Measurements from ENCODE around the gene TLE2. TPM values are rescaled to one million over a fixed set of nuclear protein-coding genes. Genes with fewer than 3 reads are reported as not detected.

Gene TLE2
- total RNA-seq, 1 experiment from 2014 or later: 3.0 TPM

DNA sequence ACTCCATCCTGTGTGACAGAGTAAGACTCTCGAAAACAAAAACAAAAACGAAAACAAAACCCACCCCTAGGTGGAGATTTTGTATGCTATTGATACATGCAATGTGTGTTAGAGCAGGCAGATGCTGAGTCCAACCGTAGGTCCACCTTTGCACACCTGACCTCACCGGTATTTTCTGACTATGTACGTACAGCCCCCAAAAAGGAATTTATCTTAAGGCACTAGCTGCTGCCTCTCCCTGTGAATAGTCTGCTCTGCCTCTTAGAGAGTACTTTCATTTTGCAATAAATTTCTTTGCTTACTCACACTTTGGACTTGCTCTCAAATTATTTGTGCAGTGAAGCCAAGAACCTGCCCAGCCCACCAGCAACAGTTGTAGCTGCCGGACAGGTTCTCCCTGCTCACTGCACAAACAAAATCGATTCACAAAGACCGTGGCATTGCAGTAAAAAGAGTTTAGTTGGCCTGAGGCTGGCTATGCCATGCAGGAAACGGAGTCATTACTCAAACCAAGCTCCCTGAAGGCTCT, 76.1 kb downstream of the TLE2 start:
- Mint-ChIP-seq H3K9me3 (ENCODE audit: unreplicated experiment) (no peaks in the 10 kb centered on the region), H3K4me1 (ENCODE audit: insufficient read depth, unreplicated experiment) (peaks cover 9% of the 10 kb centered on the region), H3K27me3 (ENCODE audit: insufficient read depth, unreplicated experiment) (no peaks in the 10 kb centered on the region), H3K27ac (ENCODE audit: low read depth, unreplicated experiment) (no peak overlapping the region), H3K36me3 (ENCODE audit: insufficient read depth, unreplicated experiment) (no peaks in the 10 kb centered on the region), H3K4me3 (ENCODE audit: unreplicated experiment) (peak overlapping the region; percentile 73)
- ChIA-PET POLR2A (interaction anchor here (0.5 to 4.4 kb wide), 11 partner anchors 8 to 548 kb away, joined by 3 to 38 read pairs (median 3); partner anchors contain the start of genes ZNF57 and ZNF77), CTCF (interaction anchor here (0.6 to 4.2 kb wide), 9 partner anchors 10 to 211 kb away, joined by 3 to 41 read pairs (median 4); no protein-coding TSS in a partner anchor)
- DNase-seq (ENCODE audit: unreplicated experiment): peak; percentile 38
- intact Hi-C loops (cut with micrococcal nuclease): loop anchor here (5.0 to 10.0 kb wide), 3 partner anchors 122 to 301 kb away; no protein-coding TSS in a partner anchor
- BruUV-seq (replicated peaks): no TSS peak
- TF ChIP-seq, protein P1, sequence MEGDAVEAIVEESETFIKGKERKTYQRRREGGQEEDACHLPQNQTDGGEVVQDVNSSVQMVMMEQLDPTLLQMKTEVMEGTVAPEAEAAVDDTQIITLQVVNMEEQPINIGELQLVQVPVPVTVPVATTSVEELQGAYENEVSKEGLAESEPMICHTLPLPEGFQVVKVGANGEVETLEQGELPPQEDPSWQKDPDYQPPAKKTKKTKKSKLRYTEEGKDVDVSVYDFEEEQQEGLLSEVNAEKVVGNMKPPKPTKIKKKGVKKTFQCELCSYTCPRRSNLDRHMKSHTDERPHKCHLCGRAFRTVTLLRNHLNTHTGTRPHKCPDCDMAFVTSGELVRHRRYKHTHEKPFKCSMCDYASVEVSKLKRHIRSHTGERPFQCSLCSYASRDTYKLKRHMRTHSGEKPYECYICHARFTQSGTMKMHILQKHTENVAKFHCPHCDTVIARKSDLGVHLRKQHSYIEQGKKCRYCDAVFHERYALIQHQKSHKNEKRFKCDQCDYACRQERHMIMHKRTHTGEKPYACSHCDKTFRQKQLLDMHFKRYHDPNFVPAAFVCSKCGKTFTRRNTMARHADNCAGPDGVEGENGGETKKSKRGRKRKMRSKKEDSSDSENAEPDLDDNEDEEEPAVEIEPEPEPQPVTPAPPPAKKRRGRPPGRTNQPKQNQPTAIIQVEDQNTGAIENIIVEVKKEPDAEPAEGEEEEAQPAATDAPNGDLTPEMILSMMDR (IDR thresholded peaks at IDR 0.05; ENCODE audit: unreplicated experiment): peak; percentile 17

DNA sequence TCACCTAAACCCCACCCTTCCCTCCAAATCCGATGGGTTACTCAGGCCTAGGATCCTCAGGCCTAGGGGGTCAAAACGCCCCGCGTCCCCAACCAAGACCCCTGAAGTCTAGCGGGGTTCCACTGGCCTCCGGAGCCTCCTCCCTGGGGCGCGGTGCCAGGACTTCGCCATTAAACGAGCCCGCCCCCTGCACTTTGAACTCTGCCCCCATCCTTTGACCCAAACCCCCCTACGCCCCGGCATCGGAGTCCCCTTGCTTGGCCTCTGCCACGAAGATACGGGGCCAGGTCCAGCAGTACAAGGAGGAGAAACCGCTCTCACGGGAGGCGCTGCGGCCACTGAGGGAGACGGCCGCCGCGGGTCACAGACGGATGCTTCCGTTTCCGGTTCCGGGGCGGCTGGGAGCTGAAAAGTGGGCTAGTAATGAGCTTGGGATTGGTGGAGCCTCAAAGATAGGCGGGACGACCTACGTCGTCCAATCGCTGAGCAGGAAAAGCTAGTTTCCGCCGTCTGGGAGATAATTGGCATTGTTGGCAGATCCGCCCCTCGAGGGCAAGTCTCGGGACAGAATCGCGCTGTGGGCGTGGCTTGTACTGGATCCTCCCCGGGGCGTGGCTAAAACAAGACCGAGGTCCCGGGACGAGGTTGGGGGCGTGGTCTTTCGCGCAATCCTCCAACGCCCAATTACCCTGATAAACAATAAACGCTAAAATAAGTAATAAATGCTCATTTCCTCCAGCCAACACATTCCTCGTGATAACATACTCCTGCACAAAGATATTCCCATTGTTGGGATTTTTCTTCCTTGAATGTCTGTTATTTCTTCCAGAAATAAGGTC, 78.6 kb downstream of the TLE2 start:
- POLR2A ChIA-PET: interaction anchor here (0.6 to 4.4 kb wide), 50 partner anchors 12 to 1039 kb away, joined by 3 to 38 read pairs (median 4); partner anchors contain the start of genes EEF2, LMNB2, NCLN and SGTA
- H3K27ac Mint-ChIP-seq (ENCODE audit: low read depth, unreplicated experiment): peak overlapping the region; percentile 99

DNA sequence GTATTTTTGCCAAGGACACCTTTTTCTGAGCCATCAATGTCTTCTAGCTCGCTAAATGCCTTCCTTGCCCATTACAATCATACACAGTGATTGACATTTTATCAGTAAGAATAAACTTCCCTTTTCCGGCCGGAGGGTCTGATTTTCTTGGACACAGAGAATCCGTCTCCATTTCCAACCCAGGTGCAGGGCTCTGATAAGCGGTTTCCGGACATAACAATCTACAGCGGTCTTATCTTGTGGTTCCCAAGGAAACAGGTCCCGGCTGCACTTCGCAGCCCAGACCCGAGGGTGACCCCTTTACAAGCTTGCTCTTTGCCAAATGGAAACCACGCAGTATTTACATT, 79.2 kb downstream of the TLE2 start:
- BruUV-seq (replicated peaks): TSS peak; percentile 64

More for the DNA sequence above, 78.6 kb downstream of the TLE2 start:
- CTCF ChIA-PET: interaction anchor here (0.6 to 4.2 kb wide), 24 partner anchors 12 to 581 kb away, joined by 3 to 41 read pairs (median 4); partner anchors contain the start of gene ZNF57
- DNase-seq (ENCODE audit: unreplicated experiment): peak; percentile 100
- TF ChIP-seq, protein P1 (IDR thresholded peaks at IDR 0.05; ENCODE audit: unreplicated experiment): no peak
- peaks cover 16% of the 10 kb centered on the region for H3K4me1 Mint-ChIP-seq (ENCODE audit: insufficient read depth, unreplicated experiment)
- H3K27me3 Mint-ChIP-seq (ENCODE audit: insufficient read depth, unreplicated experiment): no peaks in the 10 kb centered on the region
- BruUV-seq (replicated peaks): no TSS peak
- intact Hi-C loops (cut with micrococcal nuclease): loop anchor here (5.0 to 10.0 kb wide), 3 partner anchors 124 to 298 kb away; no protein-coding TSS in a partner anchor
- H3K4me3 Mint-ChIP-seq (ENCODE audit: unreplicated experiment): peak overlapping the region; percentile 96
- no peaks in the 10 kb centered on the region for H3K9me3 Mint-ChIP-seq (ENCODE audit: unreplicated experiment)
- peaks cover 8% of the 10 kb centered on the region for H3K36me3 Mint-ChIP-seq (ENCODE audit: insufficient read depth, unreplicated experiment)

More for the DNA sequence above, 79.2 kb downstream of the TLE2 start:
- TF ChIP-seq, protein P1 (IDR thresholded peaks at IDR 0.05; ENCODE audit: unreplicated experiment): no peak
- H3K9me3 Mint-ChIP-seq (ENCODE audit: unreplicated experiment): no peaks in the 10 kb centered on the region
- DNase-seq (ENCODE audit: unreplicated experiment): no peak
- intact Hi-C loops (cut with micrococcal nuclease): loop anchor here (5.0 to 10.0 kb wide), 3 partner anchors 125 to 298 kb away; no protein-coding TSS in a partner anchor
- H3K4me3 Mint-ChIP-seq (ENCODE audit: unreplicated experiment): peak overlapping the region; percentile 96
- ChIA-PET POLR2A (interaction anchor here (0.7 to 4.4 kb wide), 31 partner anchors 14 to 1035 kb away, joined by 3 to 38 read pairs (median 5); partner anchors contain the start of genes EEF2, LMNB2, NCLN and SGTA), CTCF (interaction anchor here (0.6 to 4.2 kb wide), 17 partner anchors 13 to 582 kb away, joined by 3 to 41 read pairs (median 4); partner anchors contain the start of gene ZNF57)
- H3K27ac Mint-ChIP-seq (ENCODE audit: low read depth, unreplicated experiment): peak overlapping the region; percentile 99
- peaks cover 14% of the 10 kb centered on the region for H3K36me3 Mint-ChIP-seq (ENCODE audit: insufficient read depth, unreplicated experiment)
- H3K27me3 Mint-ChIP-seq (ENCODE audit: insufficient read depth, unreplicated experiment): no peaks in the 10 kb centered on the region
- H3K4me1 Mint-ChIP-seq (ENCODE audit: insufficient read depth, unreplicated experiment): peaks cover 16% of the 10 kb centered on the region

Other genes with a start within 250 kb of the TLE2 start
- gene SGTA, start 246.0 kb downstream of the TLE2 start, total RNA-seq (2022): 63.2 and 66.6 TPM in 2 replicates
- gene THOP1, start 243.8 kb downstream of the TLE2 start, total RNA-seq (2022): 93.7 and 114 TPM in 2 replicates
- 3.1 and 4.0 TPM in 2 replicates for gene ZNF554, start 209.4 kb downstream of the TLE2 start, total RNA-seq (2022)
- 4.9 and 6.6 TPM in 2 replicates for gene ZNF555, start 187.8 kb downstream of the TLE2 start, total RNA-seq (2022)
- gene ZNF556, start 161.9 kb downstream of the TLE2 start, total RNA-seq (2022): not detected in 2 replicates
- gene ZNF57, start 128.4 kb downstream of the TLE2 start, total RNA-seq (2022): 4.8 and 5.5 TPM in 2 replicates
- 4.7 and 4.9 TPM in 2 replicates for gene ZNF77, start 84.3 kb downstream of the TLE2 start, total RNA-seq (2022)
- 0.89 and 2.9 TPM in 2 replicates for gene TLE6, start 51.7 kb downstream of the TLE2 start, total RNA-seq (2022)
- 266 and 273 TPM in 2 replicates for gene TLE5, start 33.2 kb upstream of the TLE2 start, total RNA-seq (2022)
- 40.9 and 48.1 TPM in 2 replicates for gene GNA11, start 65.1 kb upstream of the TLE2 start, total RNA-seq (2022)
- 32.9 and 47.1 TPM in 2 replicates for gene GNA15, start 106.8 kb upstream of the TLE2 start, total RNA-seq (2022)
- gene S1PR4, start 149.5 kb upstream of the TLE2 start, total RNA-seq (2022): 0.39 and 0.44 TPM in 2 replicates
- gene NCLN, start 156.7 kb upstream of the TLE2 start, total RNA-seq (2022): 72.1 and 84.1 TPM in 2 replicates
- 0.17 and 0.30 TPM in 2 replicates for gene CELF5, start 195.4 kb upstream of the TLE2 start, total RNA-seq (2022)

All from MCF 10A (cell line).